ENCODE results near the gene NOXO1.

Gene NOXO1

DNA sequence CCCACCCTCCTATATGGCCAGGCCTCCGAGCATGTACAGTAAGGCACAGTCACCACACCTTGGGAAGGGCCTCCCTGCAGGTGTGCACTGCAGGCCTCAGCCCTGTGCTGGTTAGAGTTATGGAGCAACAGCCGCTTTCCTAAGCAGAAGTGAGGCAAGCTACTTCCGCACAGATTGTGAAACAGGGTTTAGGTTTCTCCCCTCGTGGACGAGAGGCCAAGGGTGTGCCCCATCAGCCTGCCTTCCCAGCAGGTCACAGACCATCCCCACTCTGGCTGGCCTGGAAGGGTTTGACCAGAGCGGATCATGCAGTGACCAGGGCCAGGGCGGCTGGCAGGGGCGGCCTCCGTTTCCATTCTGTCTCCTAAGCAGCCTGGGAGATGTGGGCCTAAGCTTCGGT, 43.0 kb downstream of the NOXO1 start:
- no peak for DNase-seq

GRCh38 chr16:1936945-1937479, 44.3 kb downstream of the NOXO1 start:
- no peak for DNase-seq

- no peak for DNase-seq
Measured at GRCh38 chr16:1933097-1933661, 48.1 kb downstream of the NOXO1 start.

DNA sequence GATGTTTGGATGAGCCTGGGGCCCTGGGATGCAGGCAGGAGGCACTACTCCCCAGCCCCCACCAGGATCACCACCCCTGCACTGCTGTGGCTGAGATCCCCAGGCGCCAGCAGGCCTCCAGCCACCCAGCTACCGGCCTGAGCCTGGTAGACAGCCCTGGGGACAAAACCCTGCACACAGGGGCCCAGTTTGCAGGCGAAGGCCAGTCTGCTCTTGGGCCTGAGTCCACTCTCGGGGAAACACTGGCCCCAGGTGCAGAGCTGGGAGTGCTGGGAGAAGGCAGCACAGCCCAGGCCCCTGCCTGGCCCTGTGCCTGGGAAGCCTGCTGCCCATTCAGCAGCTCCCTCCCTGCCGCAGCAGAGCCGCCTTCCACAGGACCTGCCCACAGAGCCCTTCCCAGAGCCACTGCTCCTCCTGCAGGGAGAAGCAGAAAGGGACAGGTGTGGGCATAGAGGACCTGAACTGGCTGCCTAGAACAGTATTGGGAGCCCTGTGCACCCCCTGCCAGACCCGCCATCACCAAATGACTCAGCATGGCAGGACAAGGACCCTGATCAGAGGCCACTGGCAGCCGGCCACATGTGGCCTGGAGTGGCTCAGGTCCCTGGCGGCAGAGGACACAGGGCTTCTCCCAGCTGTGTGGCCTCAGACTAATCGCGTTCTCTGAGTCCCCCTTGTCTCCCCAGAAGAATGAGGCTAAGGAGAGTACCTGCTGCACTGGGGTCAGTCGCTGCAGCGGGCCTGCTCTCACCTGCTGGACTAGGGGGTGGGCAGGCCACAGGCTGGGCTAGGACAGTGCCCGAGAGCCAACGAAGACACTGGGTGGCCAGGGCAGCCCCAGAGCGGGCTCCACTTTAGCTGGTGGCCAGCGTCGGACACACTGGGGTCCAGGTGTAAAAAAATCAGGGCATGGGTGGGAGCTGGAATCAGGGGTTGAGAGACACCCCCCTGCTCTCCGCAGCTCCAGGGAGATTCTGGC, 48.9 kb downstream of the NOXO1 start:
- no peak for DNase-seq

- no peak for DNase-seq
Measured at GRCh38 chr16:1930338-1930720, 50.9 kb downstream of the NOXO1 start.

GRCh38 chr16:1929578-1930337, 51.5 kb downstream of the NOXO1 start:
- DNase-seq: peak; percentile 92

GRCh38 chr16:1929105-1929504, 52.2 kb downstream of the NOXO1 start:
- DNase-seq: no peak

Data from activated naive CD4-positive, alpha-beta T cell treated with anti-CD3 and anti-CD28 coated beads, Interleukin-2, amount 50 U/mL, for 16 hours (primary cell).